ENCODE data around the gene CCR5AS.
A peak's percentile ranks its signal among the peaks of the same experiment; 100 is the strongest.
"Not testable (repeated sequence)": the region's sequence is repeated elsewhere in the genome, so short reads cannot be mapped to it uniquely, and the experiment has no call there.

CCR5AS gene

DNA sequence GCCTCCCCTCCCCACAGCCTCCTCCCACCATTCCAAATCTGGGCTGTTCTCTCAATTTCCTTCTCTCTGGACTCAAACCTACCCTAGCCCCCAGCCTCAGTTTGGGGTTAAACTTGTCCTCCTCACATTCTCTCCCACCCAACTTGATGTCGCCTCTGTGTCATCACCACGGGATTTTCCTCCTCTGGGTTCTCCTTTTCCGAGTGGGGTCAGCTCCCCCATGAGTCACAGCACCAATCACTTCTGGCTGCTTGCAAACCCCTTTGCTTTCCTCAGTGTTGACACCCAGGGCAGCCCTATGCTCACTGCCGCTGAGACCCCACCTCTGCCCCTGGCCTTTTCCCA, 451 bp downstream of the CCR5AS start:
- no peak for DNase-seq (ENCODE audit: low read depth)

DNA sequence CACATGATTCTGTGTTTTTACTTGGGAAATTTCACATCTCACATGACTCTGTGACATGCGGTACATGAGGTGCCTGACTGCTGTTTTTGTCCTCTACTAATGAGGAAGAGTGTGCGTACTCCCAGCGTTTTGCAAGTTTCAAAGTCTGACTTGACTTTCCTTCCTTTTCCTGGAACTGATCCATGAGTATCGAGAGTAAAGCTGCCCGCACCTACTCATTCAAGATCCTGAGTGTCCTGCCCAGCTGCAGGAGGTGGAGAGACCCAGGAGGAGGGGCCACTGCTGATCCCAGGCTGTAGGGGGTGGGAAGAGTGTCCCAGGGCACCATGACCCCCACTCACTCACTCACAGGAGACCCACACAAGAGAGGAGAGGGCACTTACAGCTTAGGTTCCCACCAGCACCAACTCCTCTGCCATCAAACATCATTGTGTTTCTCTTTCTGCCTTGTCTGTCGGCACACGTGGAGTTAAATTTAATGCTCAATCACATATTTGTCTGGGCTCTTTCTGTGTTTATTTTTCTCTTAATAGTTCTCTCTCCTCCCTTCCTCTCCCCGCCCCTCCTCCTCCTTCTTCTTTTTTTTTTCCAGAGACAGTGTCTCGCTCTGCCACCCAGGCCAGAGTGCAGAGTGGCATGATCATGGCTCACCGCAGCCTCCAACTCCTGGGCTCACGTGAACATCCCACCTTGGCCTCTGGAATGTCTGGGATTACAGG, 1.4 kb downstream of the CCR5AS start:
- no peak for DNase-seq (ENCODE audit: low read depth)

DNA sequence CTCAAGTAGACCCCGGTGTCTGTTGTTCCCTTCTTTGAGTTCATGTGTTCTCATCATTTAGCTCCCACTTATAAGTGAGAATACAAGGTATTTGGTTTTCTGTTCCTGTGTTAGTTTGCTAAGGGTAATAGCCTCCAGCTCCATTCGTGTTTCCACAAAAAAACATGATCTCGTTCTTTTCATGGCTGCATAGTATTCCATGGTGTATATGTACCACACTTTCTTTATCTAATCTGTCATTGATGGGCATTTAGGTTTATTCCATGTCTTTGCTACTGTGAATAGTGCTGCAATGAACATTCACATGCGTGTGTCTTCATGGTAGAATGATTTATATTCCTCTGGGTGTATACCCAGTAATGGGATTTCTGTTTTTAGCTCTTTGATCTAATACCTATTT, 4.0 kb downstream of the CCR5AS start:
- not testable (repeated sequence) for DNase-seq (ENCODE audit: low read depth)

DNA sequence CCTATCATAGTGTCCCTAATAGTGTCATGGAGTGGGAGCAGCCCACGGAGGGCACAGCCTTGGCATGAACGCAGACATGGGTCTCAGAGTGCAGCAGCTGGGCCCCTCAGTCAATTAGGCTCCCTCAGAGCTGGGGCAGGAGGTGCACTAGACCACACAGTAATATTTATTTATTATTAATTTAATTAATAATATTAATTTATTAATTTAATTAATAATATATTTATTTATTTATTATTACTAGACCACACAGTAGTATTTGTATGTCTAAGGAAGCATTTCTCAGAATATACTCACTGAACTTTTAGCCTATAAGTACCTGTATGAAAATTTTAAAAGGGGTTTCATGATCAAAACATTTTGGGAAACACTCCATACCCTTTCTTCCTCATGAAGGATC, 5.3 kb downstream of the CCR5AS start:
- DNase-seq (ENCODE audit: low read depth): no peak

DNA sequence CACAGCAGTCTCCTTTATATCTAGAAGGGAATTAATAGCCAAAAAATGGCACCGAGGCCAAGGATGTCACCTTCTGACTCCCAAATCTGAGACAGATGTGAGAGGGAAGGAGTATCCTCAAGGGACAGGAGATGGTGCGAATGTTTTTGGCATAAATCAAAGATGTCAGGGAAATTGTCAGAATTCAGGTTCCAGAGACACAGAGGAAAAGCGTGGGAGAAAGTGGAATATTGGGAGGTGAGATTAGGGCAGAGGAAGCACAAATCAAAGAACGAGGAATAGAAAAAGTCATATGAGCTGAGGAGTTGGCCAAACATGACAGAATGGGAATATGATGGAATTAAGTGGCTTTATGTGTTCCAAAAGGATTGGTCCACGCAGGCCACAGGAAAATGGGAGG, 6.0 kb downstream of the CCR5AS start:
- no peak for DNase-seq (ENCODE audit: low read depth)

DNA sequence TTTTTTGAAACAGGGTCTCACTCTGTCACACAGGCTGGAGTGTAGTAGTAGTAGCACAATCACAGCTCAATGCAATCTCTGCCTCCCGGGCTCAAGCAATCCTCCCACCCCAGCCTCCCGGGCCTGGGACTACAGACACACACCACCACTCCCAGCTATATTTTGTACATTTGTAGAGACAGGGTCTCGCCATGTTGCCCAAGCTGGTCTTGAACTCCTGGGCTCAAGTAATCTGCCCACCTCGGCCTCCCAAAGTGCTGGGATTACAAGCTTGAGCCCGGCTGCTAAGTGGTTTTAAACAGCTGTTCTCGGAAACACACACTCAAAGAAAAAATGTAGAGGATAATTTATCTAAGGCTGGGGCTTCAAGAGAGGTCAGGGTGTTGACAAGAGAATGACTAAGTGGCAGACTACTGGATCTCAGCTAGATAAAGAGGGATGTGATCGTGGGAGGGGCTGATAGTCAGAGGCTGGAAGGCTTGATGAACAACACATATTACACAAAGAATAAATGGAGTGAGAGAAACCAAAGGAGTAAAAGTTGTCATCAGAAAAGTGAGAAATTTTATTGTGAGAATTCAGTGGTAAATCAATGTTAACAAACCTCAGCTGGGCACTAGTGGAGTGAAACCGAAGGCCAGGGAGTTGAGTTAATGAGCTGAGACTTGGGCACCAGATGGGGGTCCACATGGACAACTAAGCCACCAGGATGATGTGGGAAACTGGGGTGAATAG, 6.7 kb downstream of the CCR5AS start:
- DNase-seq (ENCODE audit: low read depth): peak; percentile 80

DNA sequence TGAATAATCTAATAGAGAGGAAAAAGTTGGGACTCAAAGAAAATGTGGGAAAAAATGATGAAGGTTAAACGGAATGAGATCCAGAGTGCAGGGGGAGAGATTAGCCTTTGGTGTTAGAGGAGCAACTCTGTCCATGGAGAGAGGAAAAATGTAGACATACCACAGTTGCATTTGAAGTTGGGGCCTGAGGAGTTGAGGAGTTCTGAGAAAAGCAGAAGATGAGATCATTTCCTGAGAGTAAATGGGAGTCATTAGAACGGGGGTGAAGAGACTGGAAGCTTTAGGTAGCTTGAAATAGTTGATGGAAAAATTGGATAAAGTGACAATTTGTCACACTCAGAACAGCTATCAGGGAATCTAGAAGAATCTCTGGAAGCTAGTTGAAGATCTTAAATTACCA, 7.3 kb downstream of the CCR5AS start:
- no peak for DNase-seq (ENCODE audit: low read depth)

DNA sequence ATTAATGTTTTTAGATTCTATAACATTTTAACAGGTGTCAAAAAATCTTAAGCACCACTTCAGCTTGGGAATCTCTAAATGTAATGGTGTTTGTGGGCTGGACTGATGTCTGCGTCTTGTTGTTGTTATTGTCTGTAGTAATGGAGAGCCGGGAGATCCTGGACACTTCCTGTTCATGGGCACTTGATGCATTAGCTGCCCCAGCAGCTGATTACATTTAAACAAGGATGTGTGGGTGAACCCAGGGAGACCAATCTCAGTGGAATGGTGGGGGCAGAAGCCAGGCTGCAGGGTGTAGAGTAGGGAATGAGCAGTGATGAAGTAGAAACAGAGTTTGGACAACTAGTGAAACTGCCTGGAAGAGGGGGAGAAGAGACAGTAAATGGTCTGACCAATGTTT, 7.8 kb downstream of the CCR5AS start:
- DNase-seq (ENCODE audit: low read depth): no peak

DNA sequence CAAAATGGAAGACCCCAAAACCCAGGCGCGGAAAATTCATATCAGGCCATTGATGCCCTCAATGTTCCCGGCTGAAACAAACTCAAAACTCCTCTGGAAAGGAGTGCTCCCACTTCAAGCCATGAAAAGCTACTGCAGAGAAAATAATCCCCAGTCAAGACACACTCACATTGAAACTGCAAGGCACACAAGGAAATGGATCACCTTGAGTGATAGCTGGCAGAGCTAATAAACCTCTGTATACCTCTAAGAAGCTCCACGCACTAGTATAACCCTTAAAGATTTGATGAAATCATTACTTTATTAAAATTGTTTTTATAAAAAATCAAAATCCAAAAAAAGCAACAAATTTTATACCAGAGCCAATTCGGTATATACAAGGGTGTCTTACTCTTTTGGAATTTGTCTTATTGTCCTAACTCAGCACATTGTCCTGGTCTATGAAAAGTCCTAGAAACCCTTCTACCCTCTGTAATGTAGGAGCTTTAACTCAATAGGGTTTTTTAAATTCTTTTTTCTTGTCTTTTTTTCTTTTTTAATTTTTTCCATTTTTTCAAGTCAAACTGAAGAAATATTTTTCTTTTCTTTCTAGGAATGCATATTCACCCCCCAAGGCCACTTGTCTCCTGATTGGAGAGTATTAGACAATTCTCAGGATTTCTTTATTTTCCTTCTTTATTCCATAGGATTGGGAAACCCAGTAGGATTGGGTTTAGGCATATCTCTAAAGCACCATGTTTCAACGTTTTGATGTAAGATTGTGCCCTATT, 8.5 kb downstream of the CCR5AS start:
- DNase-seq (ENCODE audit: low read depth): no peak

DNA sequence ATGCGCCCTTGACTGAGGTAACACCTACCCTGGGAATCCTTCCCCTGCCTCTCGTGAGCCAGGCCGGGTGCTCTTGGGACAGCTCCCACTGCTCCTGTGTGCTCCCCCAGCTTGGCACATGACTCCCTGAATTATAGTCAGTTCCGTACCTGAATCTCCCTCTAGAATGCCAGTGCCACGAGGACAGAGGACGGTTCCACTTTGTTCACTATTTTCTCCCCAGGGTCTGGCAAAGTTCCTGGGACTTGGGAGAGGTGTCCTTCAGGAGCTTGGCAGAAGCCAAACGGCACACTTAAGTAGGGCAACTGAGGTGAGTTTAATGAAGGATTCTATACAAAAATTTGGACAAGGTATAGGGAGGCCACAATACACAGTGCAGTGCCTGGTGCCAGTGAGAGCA, 9.8 kb downstream of the CCR5AS start:
- DNase-seq (ENCODE audit: low read depth): no peak

DNA sequence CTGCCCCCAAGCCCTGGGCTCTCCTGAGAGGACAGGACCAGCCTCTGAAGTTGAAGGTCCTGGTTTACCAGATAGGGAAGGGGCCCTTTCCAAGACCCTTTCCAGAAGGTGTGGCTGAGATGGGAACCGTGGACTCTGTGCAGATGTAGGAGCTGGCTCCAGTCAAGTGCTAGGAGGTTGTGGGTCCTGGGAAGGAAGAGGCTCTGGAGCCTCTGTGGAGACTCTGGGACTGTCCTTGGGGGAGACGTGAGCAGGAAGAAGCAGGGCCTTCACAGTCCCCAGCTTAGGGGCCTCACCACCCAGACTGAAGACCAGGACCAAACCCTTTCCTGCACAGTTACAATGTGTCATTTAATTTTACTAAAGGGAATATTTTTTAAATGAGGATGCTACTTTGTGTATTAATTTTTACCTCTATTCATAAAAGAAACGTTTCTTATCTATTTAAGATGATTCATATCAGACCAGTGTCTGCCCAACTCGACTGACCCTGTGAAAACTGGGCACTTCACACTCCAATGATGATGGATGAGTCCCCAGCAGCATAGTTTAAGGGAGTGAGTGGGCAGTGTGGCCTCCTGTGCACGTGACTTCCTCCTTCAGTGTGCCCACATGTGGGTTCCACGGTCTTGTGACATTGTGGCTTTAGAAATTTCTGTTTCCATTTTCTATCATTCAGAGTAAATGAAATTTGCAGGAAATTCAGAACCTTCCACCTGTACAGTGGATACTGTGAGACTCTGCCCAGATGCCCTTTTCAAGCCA, 10.9 kb downstream of the CCR5AS start:
- DNase-seq (ENCODE audit: low read depth): no peak

DNA sequence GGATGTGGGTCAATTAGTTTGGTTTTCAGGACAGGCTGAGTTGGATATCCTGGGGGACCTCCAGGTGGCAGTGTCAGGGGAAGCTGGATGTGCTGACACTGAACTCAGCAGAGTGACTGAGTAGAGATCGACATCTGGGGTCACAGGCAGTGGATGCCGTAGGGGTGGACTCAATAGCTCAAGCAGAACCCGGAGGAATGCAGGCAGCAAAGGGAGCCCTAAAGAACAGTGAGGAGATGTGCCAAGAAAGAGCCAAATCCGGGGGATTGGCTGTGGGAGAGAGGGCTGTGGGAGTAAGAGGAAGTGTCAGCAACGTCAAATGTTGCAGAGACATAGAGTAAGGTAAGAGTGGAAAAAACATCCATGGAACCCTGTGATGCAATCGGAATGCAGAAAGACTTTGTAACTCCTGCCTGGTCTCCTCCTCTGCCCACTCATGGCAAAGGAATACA, 11.6 kb downstream of the CCR5AS start:
- no peak for DNase-seq (ENCODE audit: low read depth)

DNA sequence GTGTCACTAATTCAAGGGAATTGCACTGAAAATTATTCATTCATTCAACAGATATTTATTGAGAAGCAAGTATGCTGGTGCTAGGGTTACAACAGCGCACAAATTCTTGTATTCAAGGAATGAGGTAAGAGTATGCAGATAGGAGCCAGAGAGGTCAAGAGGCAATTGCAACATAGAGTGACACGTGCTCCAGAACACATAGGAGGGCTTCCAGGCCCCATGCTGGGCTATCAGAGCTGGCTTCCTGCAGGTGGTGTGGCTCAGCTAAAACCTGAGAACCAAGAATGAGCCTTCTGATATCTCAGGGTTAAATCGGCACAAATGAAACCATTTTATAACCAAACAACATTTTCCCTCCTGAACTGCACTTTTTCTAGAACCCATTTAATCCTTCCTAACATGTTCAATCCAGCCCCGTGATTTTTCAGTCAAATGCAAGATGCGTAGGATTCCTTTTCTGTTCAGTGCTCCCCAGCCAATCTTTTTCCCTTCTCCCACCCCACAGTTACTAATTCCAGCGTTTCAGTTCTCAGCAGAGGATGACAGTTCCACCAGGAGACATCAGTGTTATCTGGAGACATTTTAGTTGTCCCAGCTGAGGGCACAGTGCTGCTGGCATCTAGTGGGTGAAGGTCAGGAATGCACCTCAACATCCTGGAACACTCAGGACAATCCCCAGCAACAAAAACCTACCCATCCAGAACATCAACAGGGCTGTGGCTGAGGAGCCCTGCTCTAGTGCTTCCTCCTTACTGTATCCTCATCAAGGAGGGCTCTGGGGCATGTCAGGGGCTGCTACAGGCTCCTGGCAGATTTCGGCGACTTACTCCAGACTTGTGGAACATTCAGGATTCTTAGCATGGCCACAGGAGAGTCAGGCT, 13.1 kb downstream of the CCR5AS start:
- no peak for DNase-seq (ENCODE audit: low read depth)

DNA sequence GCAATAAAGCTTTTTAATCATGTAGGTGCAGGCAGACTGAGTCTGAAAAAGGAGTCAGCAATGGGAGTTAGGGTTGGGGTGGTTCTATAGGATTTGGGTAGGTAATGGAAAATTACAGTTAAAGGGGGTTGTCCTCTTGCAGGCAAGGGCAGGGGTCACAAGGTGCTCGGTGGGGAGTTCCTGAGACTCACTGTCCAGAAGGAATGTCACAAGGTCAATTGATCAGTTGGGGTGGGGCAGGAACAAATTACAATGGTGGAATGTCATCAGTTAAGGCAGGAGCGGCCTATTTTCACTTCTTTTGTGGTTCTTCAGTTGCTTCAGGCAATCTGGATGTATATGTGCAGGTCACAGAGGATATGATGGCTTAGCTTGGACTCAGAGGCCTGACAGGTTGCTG, 13.9 kb downstream of the CCR5AS start:
- no peak for DNase-seq (ENCODE audit: low read depth)

DNA sequence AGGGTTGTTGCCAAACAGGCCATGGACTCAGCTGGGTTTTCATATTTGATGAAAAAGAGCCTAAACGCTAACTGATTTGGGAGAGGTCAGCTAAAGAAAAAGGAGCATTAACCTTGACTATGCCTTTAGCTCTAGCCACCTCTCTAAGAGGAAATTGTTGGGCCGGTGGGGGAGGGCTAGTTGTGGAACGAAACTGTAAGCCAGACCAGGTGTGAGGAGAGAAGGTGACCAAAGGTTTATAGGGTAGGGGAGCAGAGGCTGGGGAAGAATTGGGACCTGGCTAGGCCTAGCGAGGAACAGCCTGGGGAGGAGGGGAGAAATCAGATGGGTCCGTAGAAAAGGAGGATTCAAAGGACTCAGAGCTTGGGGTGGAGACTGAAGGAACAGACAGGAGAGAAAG, 15.3 kb downstream of the CCR5AS start:
- not testable (repeated sequence) for DNase-seq (ENCODE audit: low read depth)

DNA sequence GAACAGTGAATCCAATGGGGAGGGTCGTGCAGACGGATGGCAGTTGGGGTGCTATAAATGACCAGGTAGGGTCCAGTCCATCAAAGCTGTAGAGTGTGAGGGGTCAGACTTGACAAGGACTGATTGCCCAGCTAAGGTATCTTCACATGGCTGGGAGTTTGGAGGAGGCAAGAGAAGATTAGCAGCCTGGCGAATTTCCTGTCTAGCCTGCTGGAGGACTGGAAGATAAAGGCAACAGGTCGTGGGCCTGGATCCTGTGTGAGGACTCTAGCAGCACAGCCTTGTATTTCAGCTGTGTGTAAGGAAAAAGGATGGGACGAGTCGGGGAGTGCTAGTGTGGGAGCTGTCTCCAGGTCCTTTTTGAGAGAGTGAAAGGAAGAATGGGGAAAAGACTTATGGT, 17.6 kb downstream of the CCR5AS start:
- no peak for DNase-seq (ENCODE audit: low read depth)

DNA sequence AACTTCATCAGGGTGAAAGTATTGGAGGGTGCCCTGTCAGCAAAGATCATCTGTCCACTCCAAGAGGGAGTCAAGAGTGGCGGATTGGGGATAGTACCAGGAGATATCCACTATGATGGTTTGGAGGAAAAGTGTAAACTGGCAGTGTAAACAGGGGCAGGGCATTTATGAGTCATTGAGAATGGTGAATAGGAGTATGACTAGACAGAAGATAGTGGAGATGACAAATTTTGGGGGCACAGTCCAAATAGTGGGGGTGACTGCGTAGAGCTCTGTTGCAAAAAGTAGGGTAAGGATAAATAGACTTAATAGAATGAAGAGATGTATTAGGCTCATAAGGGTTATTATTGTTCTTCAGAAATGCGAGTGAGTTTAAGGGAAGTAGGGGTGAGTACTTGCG, 18.0 kb downstream of the CCR5AS start:
- DNase-seq (ENCODE audit: low read depth): not testable (repeated sequence)

DNA sequence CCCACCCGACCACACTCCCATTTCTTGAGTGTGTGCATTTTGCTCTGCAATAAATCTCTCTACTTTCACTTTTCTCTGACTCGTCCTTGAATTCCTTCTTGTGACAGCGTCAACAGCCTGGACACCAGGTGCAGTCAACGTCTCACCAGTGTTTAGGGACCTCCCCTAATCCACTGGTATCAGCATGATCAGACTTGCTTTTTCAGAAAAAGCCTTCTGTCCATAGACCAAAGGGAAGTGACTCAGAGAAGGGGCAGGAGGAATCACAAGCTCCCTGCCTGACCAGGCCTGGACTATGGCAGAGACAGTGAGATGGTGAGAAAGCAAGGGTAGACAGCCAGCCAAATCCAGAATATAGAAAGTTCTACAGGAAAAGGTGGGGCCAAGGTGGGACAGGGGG, 20.7 kb downstream of the CCR5AS start:
- peak; percentile 55 for DNase-seq (ENCODE audit: low read depth)

DNA sequence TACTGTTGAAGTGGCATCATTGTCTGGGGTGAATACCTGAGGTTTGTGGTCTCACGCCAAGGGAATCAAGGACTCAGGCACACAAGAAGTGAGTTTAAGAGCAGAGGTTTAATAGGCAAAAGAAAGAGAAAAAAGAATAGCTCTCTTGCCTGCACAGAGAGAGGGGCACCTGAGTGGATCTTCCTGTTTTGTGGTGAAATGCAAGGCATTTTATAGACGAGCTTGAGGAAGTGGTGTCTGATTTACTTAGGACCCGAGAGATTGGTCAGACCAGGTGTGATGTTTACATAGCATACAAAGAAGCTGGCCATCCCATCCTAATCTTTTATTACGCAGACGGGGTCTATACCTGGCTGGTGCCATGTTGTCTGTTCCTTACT, 22.9 kb downstream of the CCR5AS start:
- no peak for DNase-seq (ENCODE audit: low read depth)

DNA sequence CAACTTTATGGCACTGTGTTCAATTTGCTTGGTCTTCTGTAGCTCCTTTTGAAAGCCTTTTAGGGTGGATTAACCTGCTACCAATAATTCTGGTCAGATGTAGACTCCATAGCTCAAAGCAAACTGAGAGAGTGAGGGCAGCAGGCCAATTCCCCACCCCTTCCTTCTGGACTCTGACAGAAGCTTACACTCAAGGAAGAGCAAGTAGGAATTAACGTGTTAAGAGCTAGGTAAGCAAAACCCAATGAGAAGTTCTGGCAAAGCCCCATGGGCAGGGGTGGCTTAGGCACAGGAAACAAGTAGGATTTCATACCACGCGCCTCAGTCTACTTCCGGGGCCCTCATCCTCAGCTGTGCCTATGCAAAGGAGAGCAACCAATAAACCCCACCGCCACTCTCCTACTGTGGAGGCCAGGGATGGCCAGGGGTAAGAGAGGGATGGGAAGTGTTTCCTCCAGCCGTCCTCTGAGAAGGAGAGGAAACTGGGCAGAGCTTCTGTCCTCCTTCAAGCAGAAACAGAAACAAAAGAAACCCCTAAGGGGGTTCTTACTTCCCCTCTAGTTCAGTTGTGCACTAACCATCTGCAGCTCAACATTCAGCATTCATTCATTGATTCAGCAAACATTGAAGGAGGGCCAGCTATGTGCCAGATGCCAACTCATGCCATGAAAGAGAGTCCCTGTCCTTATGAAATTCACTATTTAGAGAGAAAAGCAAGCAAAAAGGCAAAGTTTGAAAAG, 23.5 kb downstream of the CCR5AS start:
- DNase-seq (ENCODE audit: low read depth): no peak
